ENCODE measurements around the gene ETV6.

DNA sequence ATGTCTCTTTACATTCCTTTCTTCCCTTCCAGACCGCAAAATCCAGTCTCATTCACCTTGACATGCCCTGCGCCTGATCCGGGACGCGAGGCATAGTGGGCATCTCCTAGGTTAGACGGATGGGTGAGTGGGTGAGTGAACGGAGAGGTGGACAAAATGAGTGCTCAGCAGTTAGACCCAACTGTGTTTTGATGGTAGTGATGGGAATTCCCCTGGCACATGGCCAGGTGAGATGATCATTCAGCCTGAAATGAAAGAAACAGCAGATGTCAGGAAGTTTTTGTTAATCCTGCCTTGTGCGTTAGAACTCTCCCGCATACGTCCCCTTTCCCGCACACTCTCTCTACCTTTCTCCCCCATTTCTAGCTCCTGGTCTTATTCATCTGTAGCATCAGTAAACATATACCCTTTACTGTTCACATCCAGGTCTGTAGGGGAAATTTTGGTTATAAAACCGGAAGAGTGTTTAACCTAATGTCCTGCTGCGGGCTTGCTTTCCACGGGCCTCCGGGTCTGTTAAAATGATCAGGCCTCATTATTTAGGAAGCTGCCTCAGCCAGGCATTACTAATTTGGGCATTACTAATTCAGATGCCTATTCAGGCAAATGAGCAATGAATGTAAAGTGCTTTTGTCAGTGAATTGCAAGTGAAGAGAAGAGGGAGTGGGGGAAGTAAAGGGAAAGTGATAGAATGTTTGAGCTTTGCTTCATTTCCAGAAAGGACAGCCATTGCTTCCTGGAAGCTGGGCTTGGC is 172.8 kb downstream of the ETV6 start:
- no peak for TF ChIP-seq ZNF274 (IDR thresholded peaks at IDR 0.05; ENCODE audit: borderline replicate concordance, extremely low read depth, low read length)
- TF ChIP-seq TAF1 (IDR thresholded peaks at IDR 0.05; ENCODE audit: low read depth, low read length) = no peak
- no peak for TF ChIP-seq SRF (IDR thresholded peaks at IDR 0.05; ENCODE audit: low read depth, low read length)
- no peak for TF ChIP-seq POLR2A (IDR thresholded peaks at IDR 0.05; ENCODE audit: control extremely low read depth in 1 of 2, low read depth in 2 of 2, low read length in 2 of 2)
- TF ChIP-seq, protein P1, sequence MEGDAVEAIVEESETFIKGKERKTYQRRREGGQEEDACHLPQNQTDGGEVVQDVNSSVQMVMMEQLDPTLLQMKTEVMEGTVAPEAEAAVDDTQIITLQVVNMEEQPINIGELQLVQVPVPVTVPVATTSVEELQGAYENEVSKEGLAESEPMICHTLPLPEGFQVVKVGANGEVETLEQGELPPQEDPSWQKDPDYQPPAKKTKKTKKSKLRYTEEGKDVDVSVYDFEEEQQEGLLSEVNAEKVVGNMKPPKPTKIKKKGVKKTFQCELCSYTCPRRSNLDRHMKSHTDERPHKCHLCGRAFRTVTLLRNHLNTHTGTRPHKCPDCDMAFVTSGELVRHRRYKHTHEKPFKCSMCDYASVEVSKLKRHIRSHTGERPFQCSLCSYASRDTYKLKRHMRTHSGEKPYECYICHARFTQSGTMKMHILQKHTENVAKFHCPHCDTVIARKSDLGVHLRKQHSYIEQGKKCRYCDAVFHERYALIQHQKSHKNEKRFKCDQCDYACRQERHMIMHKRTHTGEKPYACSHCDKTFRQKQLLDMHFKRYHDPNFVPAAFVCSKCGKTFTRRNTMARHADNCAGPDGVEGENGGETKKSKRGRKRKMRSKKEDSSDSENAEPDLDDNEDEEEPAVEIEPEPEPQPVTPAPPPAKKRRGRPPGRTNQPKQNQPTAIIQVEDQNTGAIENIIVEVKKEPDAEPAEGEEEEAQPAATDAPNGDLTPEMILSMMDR (IDR thresholded peaks at IDR 0.05; ENCODE audit: control extremely low read depth in 1 of 3, insufficient read depth in 1 of 3, low read depth in 1 of 3, low read length in 3 of 3) = no peak
- TF ChIP-seq SP2 (IDR thresholded peaks at IDR 0.05; ENCODE audit: low read length) = no peak

Measured in H1 (cell line).